ENCODE measurements around the gene ALAS1.

GRCh38 chr3:52254608-52255007 is 56.6 kb downstream of the ALAS1 start:
- no peak for TF ChIP-seq CTCF (IDR thresholded peaks at IDR 0.05 in 4 of 5, conservative IDR thresholded peaks at IDR 0.05 in 1 of 5)
- TF ChIP-seq POLR2A (IDR thresholded peaks at IDR 0.05): no peak

All from gastrocnemius medialis (tissue), 4 donors.